Endodermal cell (in vitro differentiated cells): ENCODE results near the gene PDIA4. TPM values are rescaled to one million over a fixed set of nuclear protein-coding genes. Genes with fewer than 3 reads are reported as not detected.

Experiments
- DNase-seq: peaks from one replicate; pipeline ENCODE4 v3.0.0-alpha.2; 2017
- H3K27ac ChIP-seq: 2 replicates; pipeline ENCODE4 v1.5.1; 2013; ENCODE audit warnings: mild to moderate bottlenecking, low read depth, low read length, moderate library complexity
- H3K27me3 ChIP-seq: 2 replicates; pipeline ENCODE4 v1.6.1; 2013; ENCODE audit warnings: mild to moderate bottlenecking, low read length, moderate library complexity; ENCODE audit not compliant: insufficient read depth, control insufficient read depth, poor library complexity, severe bottlenecking
- H3K36me3 ChIP-seq: 2 replicates; pipeline ENCODE4 v1.7.0; 2013; ENCODE audit warnings: mild to moderate bottlenecking, low read length, moderate library complexity; ENCODE audit not compliant: control insufficient read depth, insufficient read depth
- H3K4me1 ChIP-seq: one replicate; pipeline ENCODE4 v1.7.0; 2013; ENCODE audit warnings: low read length; ENCODE audit not compliant: control insufficient read depth, insufficient read depth
- H3K4me3 ChIP-seq: 2 replicates; pipeline ENCODE4 v1.5.1; 2013; ENCODE audit warnings: mild to moderate bottlenecking, low read length, moderate library complexity
- H3K9ac ChIP-seq: 2 replicates; pipeline ENCODE4 v1.6.1; 2013; ENCODE audit warnings: mild to moderate bottlenecking, low read length, moderate library complexity; ENCODE audit not compliant: poor library complexity, severe bottlenecking; ENCODE audit errors: extremely low read depth
- H3K9me3 ChIP-seq: 2 replicates; pipeline ENCODE4 v1.6.1; 2013; ENCODE audit warnings: mild to moderate bottlenecking, low read length, moderate library complexity; ENCODE audit not compliant: control insufficient read depth
- H3K27ac Mint-ChIP-seq: 2 replicates; pipeline ENCODE4 v1.8.0; 2020; ENCODE audit warnings: mixed read lengths
- H3K27me3 Mint-ChIP-seq: 2 replicates; pipeline ENCODE4 v1.8.0; 2021; ENCODE audit warnings: mild to moderate bottlenecking, mixed read lengths; ENCODE audit not compliant: insufficient read depth
- H3K36me3 Mint-ChIP-seq: 2 replicates; pipeline ENCODE4 v1.8.0; 2020; ENCODE audit warnings: low read depth, mixed read lengths
- H3K4me1 Mint-ChIP-seq: 2 replicates; pipeline ENCODE4 v1.8.0; 2020; ENCODE audit warnings: mixed read lengths
- H3K4me3 Mint-ChIP-seq: 2 replicates; pipeline ENCODE4 v1.8.0; 2020; ENCODE audit warnings: mild to moderate bottlenecking, moderate library complexity, mixed read lengths
- H3K9me3 Mint-ChIP-seq: 2 replicates; pipeline ENCODE4 v1.8.0; 2020; ENCODE audit warnings: mild to moderate bottlenecking, mixed read lengths
- CTCF ChIP-seq: fragments of 200-600 bp; sonication (generic); conservative IDR thresholded peaks from 2 replicates; pipeline ENCODE4 v1.5.0; 2021; ENCODE audit warnings: antibody characterized with exemption, mild to moderate bottlenecking
- WGBS, 2 experiments: methylation state at CpG; one replicate each; pipeline versions ENCODE4 v1.1.5 to v1.1.7; 2013; ENCODE audit warnings: missing lambda C conversion rate in 2 of 2, mixed read lengths in 1 of 2; ENCODE audit not compliant: insufficient coverage in 1 of 2, insufficient read length in 1 of 2; 5-methylcytosine and 5-hydroxymethylcytosine counted together
- total RNA-seq, 2 donors: library from RNA; stranded (reverse); fragmentation: NEBNext Ultra II Directional in 1 of 2; extraction: Animal tissue kit (Norgen Biotek cat#: 25700) in 1 of 2; gene quantifications; 2 replicates in 1 of 2; 3 replicates in 1 of 2; pipeline ENCODE4 v1.2.1, GENCODE V29; 2021

Gene PDIA4
- total RNA-seq, 2 donors from 2014 or later, result 369 to 402 TPM

GRCh38 chr7:148991536-148991935 is 36.8 kb downstream of the PDIA4 start:
- no peak overlapping the region for H3K27ac Mint-ChIP-seq
- no peak for TF ChIP-seq CTCF
- H3K4me3 Mint-ChIP-seq, result no peak overlapping the region
- no peaks in the 10 kb centered on the region for H3K36me3 Mint-ChIP-seq
- peaks cover 5% of the 10 kb centered on the region for H3K9me3 Mint-ChIP-seq
- H3K27me3 Mint-ChIP-seq, result peaks cover 2% of the 10 kb centered on the region
- Histone ChIP-seq H3K4me1 (no peaks in the 10 kb centered on the region), H3K36me3 (no peaks in the 10 kb centered on the region), H3K4me3 (no peak overlapping the region), H3K9ac (no peak overlapping the region), H3K27me3 (no peaks in the 10 kb centered on the region), H3K27ac (no peak overlapping the region), H3K9me3 (no peaks in the 10 kb centered on the region)
- WGBS, 2 experiments, result 89 to 100% methylated on average over 1 of the region's 1 CpG
- H3K4me1 Mint-ChIP-seq, result peaks cover 15% of the 10 kb centered on the region
- DNase-seq, result no peak

GRCh38 chr7:148987751-148988512 is 40.4 kb downstream of the PDIA4 start:
- 9 to 20% methylated on average over 9 of the region's 9 CpGs for WGBS, 2 experiments
- peak; percentile 73 for DNase-seq
- Histone ChIP-seq H3K27me3 (no peaks in the 10 kb centered on the region), H3K4me1 (no peaks in the 10 kb centered on the region), H3K27ac (peak overlapping the region; percentile 87), H3K9ac (peak overlapping the region; percentile 43), H3K4me3 (peak overlapping the region; percentile 89), H3K9me3 (no peaks in the 10 kb centered on the region), H3K36me3 (no peaks in the 10 kb centered on the region)
- Mint-ChIP-seq H3K4me1 (peaks cover 22% of the 10 kb centered on the region), H3K36me3 (no peaks in the 10 kb centered on the region), H3K9me3 (peaks cover 5% of the 10 kb centered on the region), H3K27me3 (peaks cover 3% of the 10 kb centered on the region), H3K4me3 (peak overlapping the region; percentile 75), H3K27ac (peak overlapping the region; percentile 96)
- no peak for TF ChIP-seq CTCF

- peak overlapping the region; percentile 96 for H3K27ac Mint-ChIP-seq
- Histone ChIP-seq H3K4me1 (no peaks in the 10 kb centered on the region), H3K27ac (peak overlapping the region; percentile 87), H3K9ac (peak overlapping the region; percentile 79), H3K27me3 (no peaks in the 10 kb centered on the region), H3K9me3 (no peaks in the 10 kb centered on the region), H3K4me3 (peak overlapping the region; percentile 89), H3K36me3 (no peaks in the 10 kb centered on the region)
- DNase-seq, result peak; percentile 96
- no peaks in the 10 kb centered on the region for H3K36me3 Mint-ChIP-seq
- H3K9me3 Mint-ChIP-seq, result peaks cover 5% of the 10 kb centered on the region
- peaks cover 22% of the 10 kb centered on the region for H3K4me1 Mint-ChIP-seq
- peak overlapping the region; percentile 75 for H3K4me3 Mint-ChIP-seq
- peaks cover 3% of the 10 kb centered on the region for H3K27me3 Mint-ChIP-seq
- TF ChIP-seq CTCF, result no peak
- 0 to 2% methylated on average over 10 to 17 of the region's 17 CpGs for WGBS, 2 experiments
Measured at GRCh38 chr7:148987010-148987750, 41.1 kb downstream of the PDIA4 start.
